Effector memory CD8-positive, alpha-beta T cell (primary cell): ENCODE results near the gene PALLD.

Experiments used
- ATAC-seq: fragments of 150-1000 bp; cut with Tn5 transposase; replicated peaks from 2 replicates; pipeline ENCODE4 v1.10.0; 2021; ENCODE audit warnings: mild to moderate bottlenecking, moderate library complexity
- DNase-seq, 3 experiments: peaks; one replicate each; pipeline ENCODE4 v3.0.0; 2021
- H3K27ac Mint-ChIP-seq, 2 donors: one replicate each; pipeline ENCODE4 v1.8.0; 2022; ENCODE audit warnings: mild to moderate bottlenecking in 2 of 2, mixed read lengths in 2 of 2, moderate library complexity in 2 of 2
- H3K27me3 Mint-ChIP-seq, 2 donors: one replicate each; pipeline ENCODE4 v1.8.0; 2022; ENCODE audit warnings: mixed read lengths in 2 of 2
- H3K36me3 Mint-ChIP-seq: one replicate; pipeline ENCODE4 v1.8.0; 2022; ENCODE audit warnings: mild to moderate bottlenecking, moderate library complexity, mixed read lengths; ENCODE audit not compliant: insufficient read depth
- H3K4me1 Mint-ChIP-seq, 2 donors: one replicate each; pipeline ENCODE4 v1.8.0; 2022; ENCODE audit warnings: low read depth in 2 of 2, mixed read lengths in 2 of 2
- H3K4me3 Mint-ChIP-seq, 2 donors: one replicate each; pipeline ENCODE4 v1.8.0; 2022; ENCODE audit warnings: mild to moderate bottlenecking in 2 of 2, mixed read lengths in 2 of 2, moderate library complexity in 2 of 2
- H3K9me3 Mint-ChIP-seq, 2 donors: one replicate each; pipeline ENCODE4 v1.8.0; 2022; ENCODE audit warnings: mixed read lengths in 2 of 2

Gene PALLD

DNA sequence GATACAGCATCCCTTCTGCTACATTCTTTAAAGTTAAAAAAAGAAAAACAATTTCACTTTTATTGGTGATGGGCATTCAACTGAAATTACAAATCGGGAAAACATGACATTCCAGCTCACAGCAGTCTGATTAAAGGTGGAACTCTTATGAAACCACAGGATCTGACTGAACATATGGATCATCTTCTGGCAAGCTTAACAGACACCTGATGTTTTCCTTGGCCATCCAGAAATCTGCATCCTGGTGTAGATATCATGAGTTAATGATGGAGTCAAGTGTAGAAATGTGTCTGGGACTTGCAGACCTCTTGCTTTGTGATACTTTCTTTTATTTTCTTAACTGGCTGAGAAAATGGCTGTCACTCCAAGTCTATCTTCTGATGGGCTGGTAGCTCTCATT is 345.3 kb downstream of the PALLD start:
- Mint-ChIP-seq H3K4me3 (no peak overlapping the region), H3K9me3 (no peaks in the 10 kb centered on the region), H3K36me3 (no peaks in the 10 kb centered on the region), H3K27me3 (peaks cover 37 to 56% of the 10 kb centered on the region in 2 donors), H3K27ac (no peak overlapping the region), H3K4me1 (peaks cover 0 to 2% of the 10 kb centered on the region in 2 donors)
- no peak for DNase-seq
- no peak for ATAC-seq

GRCh38 chr4:168843635-168844034 is 346.8 kb downstream of the PALLD start:
- DNase-seq (no peak), ATAC-seq (no peak)
- Mint-ChIP-seq H3K4me3 (no peak overlapping the region), H3K9me3 (no peaks in the 10 kb centered on the region), H3K4me1 (peaks cover 0 to 2% of the 10 kb centered on the region in 2 donors), H3K27ac (no peak overlapping the region), H3K27me3 (peaks cover 28 to 42% of the 10 kb centered on the region in 2 donors), H3K36me3 (no peaks in the 10 kb centered on the region)

DNA sequence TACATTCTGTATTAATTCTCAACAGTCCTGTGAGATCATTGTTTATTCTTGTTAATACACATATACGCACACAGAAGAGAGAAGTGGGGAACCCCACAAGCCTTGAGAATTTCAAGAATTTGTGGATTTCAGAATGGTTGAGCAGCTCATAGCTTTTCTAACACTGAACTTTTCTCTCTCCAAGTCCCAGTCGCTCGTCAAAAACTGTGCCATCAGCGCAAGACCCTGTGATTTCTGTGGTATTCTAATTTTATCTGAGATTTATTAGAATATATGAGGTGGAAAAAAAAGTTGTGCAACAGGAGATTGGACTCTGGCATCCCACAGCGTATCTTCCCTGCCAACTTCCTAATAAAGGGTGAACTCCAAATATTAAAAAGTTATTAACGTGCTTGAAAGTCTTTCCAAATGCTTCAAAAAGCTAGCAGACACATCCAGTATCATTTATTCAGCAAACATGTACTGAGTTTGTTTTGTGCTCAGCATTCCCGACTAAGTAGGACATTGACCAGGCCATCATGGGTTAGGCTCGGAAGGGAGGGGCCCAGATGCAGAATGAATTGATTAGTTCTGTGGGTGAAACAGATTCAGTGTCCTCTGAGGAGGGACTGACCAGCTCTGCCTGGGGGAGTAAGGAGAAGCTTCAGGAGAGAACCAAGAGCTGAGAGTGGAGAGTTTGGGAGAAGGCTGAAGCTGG is 347.6 kb downstream of the PALLD start:
- Mint-ChIP-seq H3K27ac (no peak overlapping the region), H3K4me3 (no peak overlapping the region), H3K36me3 (no peaks in the 10 kb centered on the region), H3K27me3 (peaks cover 22 to 33% of the 10 kb centered on the region in 2 donors), H3K9me3 (no peaks in the 10 kb centered on the region), H3K4me1 (peaks cover 0 to 2% of the 10 kb centered on the region in 2 donors)
- ATAC-seq: no peak
- DNase-seq: no peak

DNA sequence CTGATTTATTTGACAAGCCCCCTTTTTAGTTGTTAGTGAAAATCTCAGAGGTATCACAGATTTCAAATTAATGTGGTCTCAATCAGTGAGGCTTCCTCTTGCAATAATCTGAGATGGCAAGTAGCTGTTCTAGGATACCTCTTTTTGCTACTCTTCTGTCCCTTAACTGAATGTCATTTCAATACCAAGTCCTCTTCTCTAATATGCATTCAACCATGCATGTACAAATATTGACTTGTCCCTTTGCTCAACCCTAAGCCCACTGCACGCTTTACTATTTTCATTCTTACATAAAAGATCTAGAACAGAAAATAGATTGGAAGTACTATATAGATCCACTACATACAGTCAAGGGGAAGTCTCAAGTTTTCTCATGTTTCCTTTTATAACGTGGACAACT is 349.0 kb downstream of the PALLD start:
- peaks cover 0 to 2% of the 10 kb centered on the region in 2 donors for H3K4me1 Mint-ChIP-seq
- no peaks in the 10 kb centered on the region for H3K36me3 Mint-ChIP-seq
- H3K27ac Mint-ChIP-seq: no peak overlapping the region
- ATAC-seq: no peak
- H3K9me3 Mint-ChIP-seq: no peaks in the 10 kb centered on the region
- no peak overlapping the region for H3K4me3 Mint-ChIP-seq
- H3K27me3 Mint-ChIP-seq: peaks cover 22 to 31% of the 10 kb centered on the region in 2 donors
- DNase-seq: no peak

DNA sequence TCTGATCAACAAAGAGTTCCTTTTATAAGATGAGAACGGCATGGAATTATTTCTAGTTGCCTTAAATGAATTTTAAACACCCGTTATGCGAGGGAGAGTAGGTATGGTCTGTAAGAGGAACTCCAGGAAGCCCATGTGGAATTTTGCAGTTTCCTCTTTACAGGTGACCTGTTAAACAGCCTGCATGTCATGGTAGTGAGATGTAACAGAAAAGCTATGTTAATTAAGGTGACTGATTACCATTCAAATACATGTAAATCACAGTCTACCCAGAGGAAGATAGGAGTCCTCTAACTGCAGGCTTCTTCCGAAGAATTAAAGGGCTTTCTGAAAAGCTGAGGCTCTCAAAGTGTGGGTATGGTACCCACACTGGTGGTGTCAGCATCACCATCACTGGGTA is 349.6 kb downstream of the PALLD start:
- no peak for DNase-seq
- peaks cover 0 to 2% of the 10 kb centered on the region in 2 donors for H3K4me1 Mint-ChIP-seq
- ATAC-seq: no peak
- H3K27me3 Mint-ChIP-seq: peaks cover 22 to 31% of the 10 kb centered on the region in 2 donors
- H3K36me3 Mint-ChIP-seq: no peaks in the 10 kb centered on the region
- H3K9me3 Mint-ChIP-seq: no peaks in the 10 kb centered on the region
- no peak overlapping the region for H3K4me3 Mint-ChIP-seq
- no peak overlapping the region for H3K27ac Mint-ChIP-seq

GRCh38 chr4:168847771-168848502 is 351.1 kb downstream of the PALLD start:
- Mint-ChIP-seq H3K27me3 (peaks cover 22 to 24% of the 10 kb centered on the region in 2 donors), H3K36me3 (no peaks in the 10 kb centered on the region), H3K9me3 (no peaks in the 10 kb centered on the region), H3K27ac (no peak overlapping the region), H3K4me3 (no peak overlapping the region), H3K4me1 (no peaks in the 10 kb centered on the region)
- ATAC-seq: no peak
- DNase-seq: no peak

DNA sequence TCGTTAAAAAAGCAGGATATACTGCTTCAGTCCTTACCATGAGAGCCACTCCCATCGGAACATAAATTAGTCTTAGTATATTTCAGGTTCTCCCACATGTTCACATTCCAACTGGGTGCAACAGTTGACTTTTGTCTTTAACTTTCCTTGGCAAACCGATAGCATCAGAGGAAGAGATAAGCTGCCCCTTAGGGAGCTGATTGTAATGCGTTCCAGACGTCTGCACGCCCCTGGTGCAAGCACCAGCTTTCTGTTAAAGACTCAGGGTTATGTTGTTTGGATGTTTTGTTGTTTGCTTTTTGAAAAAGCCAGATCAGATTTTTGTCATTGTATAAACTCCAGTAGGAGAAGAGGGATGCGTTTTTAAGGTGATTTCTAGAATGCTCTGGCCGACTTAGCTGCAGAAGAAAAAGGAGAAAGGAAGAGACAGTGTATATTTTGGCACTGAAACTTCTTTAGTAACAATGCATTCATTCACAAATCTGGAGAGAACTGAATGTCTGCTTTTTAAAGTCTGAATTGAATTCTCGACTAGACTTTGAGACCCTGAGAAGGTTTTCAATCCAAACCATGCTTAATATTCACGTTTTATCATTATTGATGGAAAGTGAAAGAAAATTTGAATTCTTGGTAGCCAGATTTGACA is 352.3 kb downstream of the PALLD start:
- Mint-ChIP-seq H3K9me3 (no peaks in the 10 kb centered on the region), H3K4me1 (peaks cover 0 to 5% of the 10 kb centered on the region in 2 donors), H3K27me3 (peaks cover 17 to 21% of the 10 kb centered on the region in 2 donors), H3K27ac (no peak overlapping the region), H3K36me3 (no peaks in the 10 kb centered on the region), H3K4me3 (no peak overlapping the region)
- ATAC-seq (no peak), DNase-seq (no peak)

DNA sequence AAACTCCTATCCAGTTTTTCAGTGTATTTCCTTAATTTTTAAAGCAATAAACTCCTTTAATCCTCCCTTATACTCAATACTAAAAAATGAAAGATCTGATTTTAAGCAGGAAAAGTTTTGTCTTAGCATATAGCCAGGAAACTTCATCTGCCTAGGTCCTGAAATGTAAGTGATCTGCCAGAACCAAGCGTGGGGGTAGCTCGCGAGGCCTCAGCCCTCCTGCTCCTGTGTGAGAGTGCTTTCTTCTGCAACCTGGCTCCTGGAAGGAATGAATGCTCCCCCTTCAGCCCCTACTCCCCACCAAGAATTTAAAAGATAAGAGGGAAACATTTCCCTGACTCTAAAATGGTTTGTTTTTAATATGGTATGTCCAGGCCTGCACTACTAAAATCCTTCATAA is 353.1 kb downstream of the PALLD start:
- DNase-seq (no peak), ATAC-seq (no peak)
- Mint-ChIP-seq H3K36me3 (no peaks in the 10 kb centered on the region), H3K4me3 (no peak overlapping the region), H3K9me3 (no peaks in the 10 kb centered on the region), H3K27me3 (peaks cover 12% of the 10 kb centered on the region in 2 donors), H3K4me1 (peaks cover 0 to 5% of the 10 kb centered on the region in 2 donors), H3K27ac (no peak overlapping the region)

- no peak for ATAC-seq
- H3K27ac Mint-ChIP-seq: no peak overlapping the region
- no peaks in the 10 kb centered on the region for H3K36me3 Mint-ChIP-seq
- DNase-seq: no peak
- H3K4me3 Mint-ChIP-seq: no peak overlapping the region
- peaks cover 5 to 9% of the 10 kb centered on the region in 2 donors for H3K27me3 Mint-ChIP-seq
- H3K9me3 Mint-ChIP-seq: no peaks in the 10 kb centered on the region
- H3K4me1 Mint-ChIP-seq: peaks cover 0 to 5% of the 10 kb centered on the region in 2 donors
Observed at GRCh38 chr4:168852387-168852786, 355.5 kb downstream of the PALLD start.

GRCh38 chr4:168852933-168853713 is 356.3 kb downstream of the PALLD start:
- Mint-ChIP-seq H3K9me3 (no peaks in the 10 kb centered on the region), H3K27me3 (peaks cover 5 to 9% of the 10 kb centered on the region in 2 donors), H3K27ac (no peak overlapping the region), H3K4me1 (peaks cover 0 to 5% of the 10 kb centered on the region in 2 donors), H3K36me3 (no peaks in the 10 kb centered on the region), H3K4me3 (no peak overlapping the region)
- ATAC-seq: no peak
- DNase-seq: no peak

DNA sequence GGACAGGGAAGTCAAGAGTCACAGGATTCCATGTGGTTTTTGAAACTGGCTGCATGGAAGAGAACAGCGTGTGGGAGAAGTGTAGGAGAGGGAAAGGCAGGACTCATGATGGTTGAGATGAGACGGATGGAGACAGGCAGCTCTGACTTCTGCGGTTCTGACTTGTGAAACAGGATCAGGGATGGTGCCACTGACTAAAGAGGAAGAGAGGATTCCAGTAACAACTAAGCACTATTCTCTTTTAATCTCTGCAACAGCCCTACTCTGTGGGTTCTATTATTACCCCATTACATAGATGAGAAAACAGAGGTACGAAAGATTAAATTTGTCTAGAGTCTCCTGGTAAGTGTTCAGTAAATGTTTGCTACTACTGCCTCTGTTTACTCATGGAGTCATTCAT is 356.9 kb downstream of the PALLD start:
- H3K27me3 Mint-ChIP-seq: peaks cover 5 to 10% of the 10 kb centered on the region in 2 donors
- H3K9me3 Mint-ChIP-seq: no peaks in the 10 kb centered on the region
- no peak overlapping the region for H3K4me3 Mint-ChIP-seq
- DNase-seq (no peak), ATAC-seq (no peak)
- peaks cover 0 to 5% of the 10 kb centered on the region in 2 donors for H3K4me1 Mint-ChIP-seq
- H3K27ac Mint-ChIP-seq: no peak overlapping the region
- H3K36me3 Mint-ChIP-seq: no peaks in the 10 kb centered on the region

GRCh38 chr4:168854350-168854921 is 357.6 kb downstream of the PALLD start:
- H3K9me3 Mint-ChIP-seq: no peaks in the 10 kb centered on the region
- DNase-seq: no peak
- H3K4me3 Mint-ChIP-seq: no peak overlapping the region
- H3K27ac Mint-ChIP-seq: no peak overlapping the region
- H3K27me3 Mint-ChIP-seq: peaks cover 11 to 17% of the 10 kb centered on the region in 2 donors
- peaks cover 0 to 5% of the 10 kb centered on the region in 2 donors for H3K4me1 Mint-ChIP-seq
- ATAC-seq: no peak
- H3K36me3 Mint-ChIP-seq: no peaks in the 10 kb centered on the region

- no peak overlapping the region for H3K27ac Mint-ChIP-seq
- H3K27me3 Mint-ChIP-seq: peaks cover 20 to 32% of the 10 kb centered on the region in 2 donors
- no peaks in the 10 kb centered on the region for H3K9me3 Mint-ChIP-seq
- H3K4me3 Mint-ChIP-seq: no peak overlapping the region
- ATAC-seq (no peak), DNase-seq (no peak)
- H3K4me1 Mint-ChIP-seq: peaks cover 0 to 5% of the 10 kb centered on the region in 2 donors
- H3K36me3 Mint-ChIP-seq: no peaks in the 10 kb centered on the region
Observed at GRCh38 chr4:168856312-168856711, 359.5 kb downstream of the PALLD start.
